H7 (cell line): ENCODE data around the gene KDM2B. TPM values are rescaled to one million over a fixed set of nuclear protein-coding genes. Genes with fewer than 3 reads are reported as not detected.
"Not testable (repeated sequence)": the region's sequence is repeated elsewhere in the genome, so short reads cannot be mapped to it uniquely, and the experiment has no call there.

ENCODE experiments used
- DNase-seq: peaks from one replicate; pipeline ENCODE4 v3.0.0; 2012
- H3K27me3 ChIP-seq: 2 replicates; pipeline ENCODE4 v1.6.0; 2011; ENCODE audit warnings: mild to moderate bottlenecking, low read length; ENCODE audit not compliant: control insufficient read depth, insufficient read depth
- H3K36me3 ChIP-seq: replicated peaks from 2 replicates; pipeline ENCODE4 v1.5.1; 2011; ENCODE audit warnings: low read length; ENCODE audit not compliant: control insufficient read depth, insufficient read depth
- H3K4me3 ChIP-seq: 2 replicates; pipeline ENCODE4 v1.5.1; 2011; ENCODE audit warnings: low read depth, mild to moderate bottlenecking, control low read depth, low read length, moderate library complexity; ENCODE audit not compliant: insufficient read depth
- total RNA-seq: library from RNA; depleted of rRNA; stranded (reverse); fragments of >200 nt; shearing (Covaris generic); gene quantifications from 2 replicates; pipeline ENCODE4 v1.2.3, GENCODE V29; 2014; rRNA removed

Gene KDM2B
- total RNA-seq, 1 experiment from 2014 or later, result 94.3 TPM

DNA sequence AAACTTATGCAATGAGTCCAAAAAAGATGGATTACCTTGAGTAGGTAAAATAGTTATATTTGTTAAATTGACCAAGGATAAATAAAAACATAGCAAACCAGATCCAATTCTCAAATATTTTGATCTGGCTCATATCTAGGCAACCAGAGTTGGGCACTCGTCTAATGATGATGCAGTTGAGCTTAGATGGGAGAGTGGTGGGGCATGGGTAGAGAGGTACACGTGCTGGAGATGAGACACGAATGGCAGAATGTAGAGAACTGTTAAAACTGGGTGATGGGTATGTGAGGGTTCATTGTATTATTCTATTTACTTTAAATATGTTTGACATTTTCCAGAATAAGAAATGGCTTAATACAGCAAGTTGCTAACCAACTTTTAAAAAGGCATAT is 188.5 kb downstream of the KDM2B start:
- Histone ChIP-seq H3K36me3 (no peaks in the 10 kb centered on the region), H3K27me3 (no peaks in the 10 kb centered on the region), H3K4me3 (no peak overlapping the region)
- DNase-seq, result no peak

DNA sequence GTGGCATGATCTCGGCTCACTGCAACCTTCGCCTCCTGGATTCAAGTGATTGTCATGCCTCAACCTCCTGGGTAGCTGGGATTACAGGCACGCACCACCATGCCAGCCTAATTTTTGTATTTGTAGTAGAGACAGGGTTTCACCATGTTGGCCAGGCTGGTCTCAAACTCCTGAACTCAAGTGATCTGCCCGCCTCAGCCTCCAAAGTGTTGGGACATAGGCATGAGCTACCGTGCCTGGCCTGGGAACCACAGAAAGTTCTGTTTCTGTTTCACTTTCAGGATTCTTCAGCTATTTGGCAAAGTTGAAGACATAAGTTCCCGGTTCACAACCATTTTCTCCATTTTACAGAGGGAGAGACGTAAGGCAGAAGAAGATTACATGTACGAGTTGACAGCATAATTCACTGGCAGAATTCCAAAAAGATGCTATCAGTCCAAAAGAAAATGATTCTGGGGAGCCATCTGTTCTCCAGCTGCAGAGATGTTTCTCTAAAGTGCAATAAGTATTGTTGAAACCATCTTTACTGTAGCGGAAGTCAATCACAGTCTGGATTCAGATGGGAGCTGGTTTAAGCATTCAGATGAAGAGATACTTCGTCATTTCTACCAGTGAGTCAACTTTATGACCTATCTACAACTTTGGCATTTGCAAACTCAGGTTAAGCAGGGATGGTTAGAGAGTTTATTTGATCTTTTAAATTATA is 189.1 kb downstream of the KDM2B start:
- Histone ChIP-seq H3K36me3 (no peaks in the 10 kb centered on the region), H3K4me3 (no peak overlapping the region), H3K27me3 (no peaks in the 10 kb centered on the region)
- no peak for DNase-seq

DNA sequence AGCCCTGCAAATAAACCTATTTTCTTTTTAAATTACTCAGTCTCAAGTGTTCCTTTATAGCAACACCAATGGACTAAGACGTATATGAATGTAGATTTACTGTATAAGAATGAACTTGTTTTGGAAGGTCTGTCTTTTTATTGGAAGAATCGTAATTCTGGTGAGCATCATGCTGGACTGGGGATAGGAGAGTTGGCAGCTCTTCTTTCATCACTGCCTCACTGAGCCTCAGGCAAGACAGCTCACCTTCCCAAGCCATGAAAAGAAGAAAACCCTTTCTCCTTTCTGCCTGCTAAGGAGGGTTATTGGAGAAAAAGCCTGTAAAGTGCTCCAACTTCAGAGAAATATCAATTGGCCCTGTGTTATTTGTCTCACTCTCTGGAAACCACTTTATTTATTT is 190.0 kb downstream of the KDM2B start:
- H3K4me3 ChIP-seq, result no peak overlapping the region
- no peaks in the 10 kb centered on the region for H3K36me3 ChIP-seq
- no peaks in the 10 kb centered on the region for H3K27me3 ChIP-seq
- DNase-seq, result no peak

DNA sequence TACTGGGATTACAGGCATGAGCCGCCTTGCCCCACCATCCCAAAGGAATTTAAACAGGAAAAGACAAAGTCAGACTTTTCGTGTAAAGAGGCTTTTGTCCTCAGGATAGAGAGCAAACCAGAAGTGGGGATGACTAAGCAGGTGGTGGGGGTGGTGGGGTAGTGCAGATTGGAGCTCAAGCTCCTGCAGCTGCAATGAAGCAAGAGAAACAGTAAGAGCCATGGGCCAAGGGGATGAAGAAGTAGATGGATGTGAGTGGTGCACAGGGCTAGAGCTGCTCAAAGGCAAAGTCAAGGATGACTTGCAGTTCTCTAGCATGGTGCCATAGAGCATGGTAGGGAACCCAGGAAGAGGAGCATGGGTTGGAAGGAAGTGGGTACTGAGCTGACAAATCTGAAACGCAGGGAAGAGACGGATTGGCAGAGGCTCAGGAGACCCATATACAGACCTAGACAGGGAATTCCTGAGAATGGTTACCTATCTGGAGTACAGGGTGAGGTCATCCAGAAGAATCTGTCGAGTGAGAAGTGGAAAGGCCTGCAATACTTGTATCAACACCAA is 192.3 kb downstream of the KDM2B start:
- H3K36me3 ChIP-seq, result no peaks in the 10 kb centered on the region
- no peaks in the 10 kb centered on the region for H3K27me3 ChIP-seq
- no peak overlapping the region for H3K4me3 ChIP-seq
- DNase-seq, result no peak

DNA sequence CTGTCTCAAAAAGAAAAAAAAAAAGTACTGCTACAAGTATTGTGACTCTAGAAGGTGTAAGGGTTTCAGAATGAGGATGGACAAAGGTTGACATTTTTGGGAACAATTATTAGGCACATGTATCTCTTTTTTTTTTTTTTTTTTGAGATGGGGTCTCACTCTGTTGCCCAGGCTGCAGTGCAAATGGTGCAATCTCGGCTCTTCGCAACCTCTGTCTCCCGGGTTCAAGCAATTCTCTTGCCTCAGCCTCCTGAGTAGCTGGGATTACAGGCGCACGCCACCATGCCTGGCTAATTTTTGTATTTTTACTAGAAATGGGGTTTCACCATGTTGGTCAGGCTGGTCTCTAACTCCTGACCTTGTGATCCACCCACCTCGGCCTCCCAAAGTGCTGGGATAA is 195.9 kb downstream of the KDM2B start:
- not testable (repeated sequence) for H3K36me3 ChIP-seq, DNase-seq, H3K27me3 ChIP-seq, H3K4me3 ChIP-seq

DNA sequence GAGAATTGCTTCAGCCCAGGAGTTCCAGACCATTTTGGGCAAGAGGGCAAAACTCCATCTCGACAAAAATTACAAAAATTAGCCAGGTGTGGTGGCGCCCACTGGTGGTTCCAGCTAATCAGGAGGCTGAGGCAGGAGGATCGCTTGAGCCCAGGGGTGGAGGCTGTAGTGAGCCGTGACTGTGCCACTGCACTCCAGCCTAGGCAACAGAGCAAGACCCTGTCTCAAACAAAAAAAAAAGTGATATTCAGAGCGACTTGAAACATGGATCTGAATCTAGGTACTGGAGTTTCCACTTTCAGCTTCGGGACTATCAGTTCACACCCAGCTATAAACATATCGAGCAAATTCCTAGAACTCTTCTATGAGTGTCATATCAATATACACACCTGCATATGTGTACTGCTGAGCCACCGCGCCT is 197.2 kb downstream of the KDM2B start:
- no peaks in the 10 kb centered on the region for H3K27me3 ChIP-seq
- no peaks in the 10 kb centered on the region for H3K36me3 ChIP-seq
- H3K4me3 ChIP-seq, result no peak overlapping the region
- no peak for DNase-seq

DNA sequence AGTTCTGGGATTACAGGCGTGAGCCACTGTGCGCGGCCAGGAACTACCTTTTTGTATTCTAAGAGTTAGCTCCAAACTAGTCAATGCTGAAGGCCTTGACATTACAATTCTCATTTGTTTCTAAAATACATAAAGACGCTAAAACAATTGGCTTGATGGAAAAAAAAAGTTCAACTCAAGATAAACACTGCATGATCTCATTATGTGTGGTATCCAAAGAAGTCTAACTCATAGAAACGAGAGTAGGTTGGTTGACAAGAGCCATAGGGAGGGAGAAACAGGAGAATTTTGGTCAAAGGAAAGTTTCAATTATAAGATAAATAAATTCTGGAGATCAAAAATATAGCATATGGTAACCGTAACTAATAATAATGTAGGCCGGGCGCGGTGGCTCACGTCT is 200.9 kb downstream of the KDM2B start:
- DNase-seq, result no peak
- H3K36me3 ChIP-seq, result no peaks in the 10 kb centered on the region
- no peak overlapping the region for H3K4me3 ChIP-seq
- H3K27me3 ChIP-seq, result no peaks in the 10 kb centered on the region

Other genes with a start within 250 kb of the KDM2B start
- gene ANAPC5, start 228.6 kb downstream of the KDM2B start, total RNA-seq, result 161 and 167 TPM in 2 replicates
- gene RNF34, start 180.9 kb downstream of the KDM2B start, total RNA-seq, result 77.2 and 82.4 TPM in 2 replicates
- gene ORAI1, start 45.5 kb upstream of the KDM2B start, total RNA-seq, result 24.7 and 29.1 TPM in 2 replicates
- 0.31 and 1.5 TPM in 2 replicates for gene MORN3, start 88.6 kb upstream of the KDM2B start, total RNA-seq
- gene TMEM120B, start 131.7 kb upstream of the KDM2B start, total RNA-seq, result 23.8 and 33.6 TPM in 2 replicates
- 23.8 and 25.5 TPM in 2 replicates for gene RHOF, start 212.7 kb upstream of the KDM2B start, total RNA-seq
- gene SETD1B, start 223.0 kb upstream of the KDM2B start, total RNA-seq, result 3.5 and 4.6 TPM in 2 replicates